Muscle layer of duodenum (tissue), 2 donors: ENCODE results near the gene KCNQ5.

Source experiments
- H3K27ac ChIP-seq: one replicate; pipeline ENCODE4 v1.7.0; 2013; ENCODE audit warnings: mild to moderate bottlenecking, low read length
- H3K27me3 ChIP-seq: one replicate; pipeline ENCODE4 v1.7.0; 2013; ENCODE audit warnings: low read depth, mild to moderate bottlenecking, control low read depth, low read length
- H3K36me3 ChIP-seq, 2 donors: one replicate each; pipeline ENCODE4 v1.7.0; 2013; ENCODE audit warnings: low read length in 2 of 2, control low read depth in 1 of 2, mild to moderate bottlenecking in 1 of 2; ENCODE audit not compliant: insufficient read depth in 2 of 2, control insufficient read depth in 1 of 2
- H3K4me1 ChIP-seq, 2 donors: one replicate each; pipeline ENCODE4 v1.7.0; 2013; ENCODE audit warnings: low read length in 2 of 2, mild to moderate bottlenecking in 2 of 2, control low read depth in 1 of 2, moderate library complexity in 1 of 2; ENCODE audit not compliant: insufficient read depth in 2 of 2, control insufficient read depth in 1 of 2
- H3K4me3 ChIP-seq, 2 donors: one replicate each; pipeline ENCODE4 v1.7.0; 2013; ENCODE audit warnings: low read length in 2 of 2, low read depth in 1 of 2, mild to moderate bottlenecking in 1 of 2
- H3K9me3 ChIP-seq, 2 donors: one replicate each; pipeline ENCODE4 v1.7.0; 2013; ENCODE audit warnings: low read length in 2 of 2, control low read depth in 1 of 2, mild to moderate bottlenecking in 1 of 2; ENCODE audit not compliant: control insufficient read depth in 1 of 2
- donor health status: healthy.

KCNQ5 gene

GRCh38 chr6:72944660-72945059 is 322.8 kb downstream of the KCNQ5 start:
- no peaks in the 10 kb centered on the region for H3K36me3 ChIP-seq
- H3K4me1 ChIP-seq = no peaks in the 10 kb centered on the region
- no peak overlapping the region for H3K27ac ChIP-seq
- H3K27me3 ChIP-seq = no peaks in the 10 kb centered on the region
- no peaks in the 10 kb centered on the region for H3K9me3 ChIP-seq
- H3K4me3 ChIP-seq = no peak overlapping the region

GRCh38 chr6:72946774-72947173 is 324.9 kb downstream of the KCNQ5 start:
- Histone ChIP-seq H3K27me3 (no peaks in the 10 kb centered on the region), H3K27ac (no peak overlapping the region), H3K4me1 (no peaks in the 10 kb centered on the region), H3K9me3 (no peaks in the 10 kb centered on the region), H3K36me3 (no peaks in the 10 kb centered on the region), H3K4me3 (no peak overlapping the region)

- H3K36me3 ChIP-seq = no peaks in the 10 kb centered on the region
- no peak overlapping the region for H3K27ac ChIP-seq
Measured at GRCh38 chr6:72947534-72947933, 325.7 kb downstream of the KCNQ5 start.

DNA sequence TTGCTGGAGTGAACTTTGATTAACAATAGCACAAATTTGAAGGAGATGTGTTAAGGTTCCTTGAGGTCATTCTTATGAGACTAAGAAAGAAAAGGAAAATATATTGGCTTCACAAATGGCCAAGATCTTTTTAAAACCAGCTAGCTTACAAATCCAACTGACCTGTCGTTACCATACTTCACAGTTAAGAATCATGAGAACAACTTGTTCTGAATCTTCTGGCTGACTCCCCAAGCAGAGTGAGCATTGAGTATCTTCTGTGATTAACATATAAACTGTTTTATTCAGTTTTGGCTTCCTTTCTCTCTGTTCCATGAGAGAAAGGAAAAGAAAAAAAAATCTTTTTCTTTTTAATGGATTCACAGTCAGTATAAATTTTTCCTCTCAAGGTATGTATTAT is 326.3 kb downstream of the KCNQ5 start:
- Histone ChIP-seq H3K4me1 (no peaks in the 10 kb centered on the region), H3K27ac (no peak overlapping the region), H3K9me3 (no peaks in the 10 kb centered on the region), H3K27me3 (no peaks in the 10 kb centered on the region), H3K36me3 (no peaks in the 10 kb centered on the region), H3K4me3 (no peak overlapping the region)

More at GRCh38 chr6:72947534-72947933, 325.7 kb downstream of the KCNQ5 start:
- Histone ChIP-seq H3K27me3 (no peaks in the 10 kb centered on the region), H3K9me3 (no peaks in the 10 kb centered on the region), H3K4me3 (no peak overlapping the region), H3K4me1 (no peaks in the 10 kb centered on the region)

GRCh38 chr6:72950114-72950860 is 328.4 kb downstream of the KCNQ5 start:
- no peaks in the 10 kb centered on the region for H3K36me3 ChIP-seq

GRCh38 chr6:72952808-72953630 is 331.2 kb downstream of the KCNQ5 start:
- Histone ChIP-seq H3K36me3 (no peaks in the 10 kb centered on the region), H3K4me3 (no peak overlapping the region), H3K9me3 (no peaks in the 10 kb centered on the region), H3K27ac (no peak overlapping the region), H3K4me1 (peaks cover 0 to 7% of the 10 kb centered on the region in 2 donors), H3K27me3 (no peaks in the 10 kb centered on the region)

More at GRCh38 chr6:72950114-72950860, 328.4 kb downstream of the KCNQ5 start:
- Histone ChIP-seq H3K4me1 (peaks cover 0 to 7% of the 10 kb centered on the region in 2 donors), H3K9me3 (no peaks in the 10 kb centered on the region), H3K27ac (no peak overlapping the region), H3K27me3 (no peaks in the 10 kb centered on the region), H3K4me3 (no peak overlapping the region)

- H3K27me3 ChIP-seq = no peaks in the 10 kb centered on the region
- peaks cover 0 to 7% of the 10 kb centered on the region in 2 donors for H3K4me1 ChIP-seq
- H3K9me3 ChIP-seq = no peaks in the 10 kb centered on the region
- H3K27ac ChIP-seq = no peak overlapping the region
- no peak overlapping the region for H3K4me3 ChIP-seq
- H3K36me3 ChIP-seq = no peaks in the 10 kb centered on the region
Measured at GRCh38 chr6:72953971-72954381, 332.1 kb downstream of the KCNQ5 start.

- H3K36me3 ChIP-seq = no peaks in the 10 kb centered on the region
- no peak overlapping the region for H3K27ac ChIP-seq
- no peak overlapping the region for H3K4me3 ChIP-seq
- peaks cover 0 to 7% of the 10 kb centered on the region in 2 donors for H3K4me1 ChIP-seq
- H3K27me3 ChIP-seq = no peaks in the 10 kb centered on the region
- no peaks in the 10 kb centered on the region for H3K9me3 ChIP-seq
Measured at GRCh38 chr6:72954716-72955115, 332.9 kb downstream of the KCNQ5 start.

DNA sequence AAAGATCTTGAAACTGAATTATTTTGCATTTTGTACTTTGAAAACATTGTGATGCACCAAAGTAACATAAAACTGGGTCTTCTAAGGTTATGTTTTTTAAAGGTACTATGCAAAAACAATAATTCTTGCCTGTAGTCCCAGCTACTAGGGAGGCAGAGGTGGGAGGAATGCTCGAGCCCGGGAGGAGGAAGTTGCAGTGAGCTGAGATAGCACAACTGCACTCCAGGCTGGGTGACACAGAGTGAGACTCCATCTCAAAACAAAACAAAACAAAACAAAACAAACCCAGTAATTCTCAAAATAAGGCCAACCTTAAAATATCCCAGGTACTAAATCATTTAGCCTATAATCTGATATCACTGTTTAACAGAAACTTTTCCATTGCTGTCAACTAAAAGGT is 333.8 kb downstream of the KCNQ5 start:
- H3K27ac ChIP-seq = no peak overlapping the region
- H3K4me1 ChIP-seq = peaks cover 0 to 7% of the 10 kb centered on the region in 2 donors
- H3K36me3 ChIP-seq = no peaks in the 10 kb centered on the region
- no peaks in the 10 kb centered on the region for H3K9me3 ChIP-seq
- H3K4me3 ChIP-seq = no peak overlapping the region
- no peaks in the 10 kb centered on the region for H3K27me3 ChIP-seq

- Histone ChIP-seq H3K36me3 (no peaks in the 10 kb centered on the region), H3K27me3 (no peaks in the 10 kb centered on the region), H3K27ac (no peak overlapping the region), H3K9me3 (no peaks in the 10 kb centered on the region), H3K4me1 (peaks cover 0 to 7% of the 10 kb centered on the region in 2 donors), H3K4me3 (no peak overlapping the region)
Measured at GRCh38 chr6:72956272-72956671, 334.4 kb downstream of the KCNQ5 start.

GRCh38 chr6:72959821-72960220 is 338.0 kb downstream of the KCNQ5 start:
- Histone ChIP-seq H3K4me1 (no peaks in the 10 kb centered on the region), H3K4me3 (no peak overlapping the region), H3K9me3 (no peaks in the 10 kb centered on the region), H3K27ac (no peak overlapping the region), H3K36me3 (no peaks in the 10 kb centered on the region), H3K27me3 (no peaks in the 10 kb centered on the region)
